ENCODE results near the gene COASY.
"Not testable (repeated sequence)": the region's sequence is repeated elsewhere in the genome, so short reads cannot be mapped to it uniquely, and the experiment has no call there.

The COASY gene

DNA sequence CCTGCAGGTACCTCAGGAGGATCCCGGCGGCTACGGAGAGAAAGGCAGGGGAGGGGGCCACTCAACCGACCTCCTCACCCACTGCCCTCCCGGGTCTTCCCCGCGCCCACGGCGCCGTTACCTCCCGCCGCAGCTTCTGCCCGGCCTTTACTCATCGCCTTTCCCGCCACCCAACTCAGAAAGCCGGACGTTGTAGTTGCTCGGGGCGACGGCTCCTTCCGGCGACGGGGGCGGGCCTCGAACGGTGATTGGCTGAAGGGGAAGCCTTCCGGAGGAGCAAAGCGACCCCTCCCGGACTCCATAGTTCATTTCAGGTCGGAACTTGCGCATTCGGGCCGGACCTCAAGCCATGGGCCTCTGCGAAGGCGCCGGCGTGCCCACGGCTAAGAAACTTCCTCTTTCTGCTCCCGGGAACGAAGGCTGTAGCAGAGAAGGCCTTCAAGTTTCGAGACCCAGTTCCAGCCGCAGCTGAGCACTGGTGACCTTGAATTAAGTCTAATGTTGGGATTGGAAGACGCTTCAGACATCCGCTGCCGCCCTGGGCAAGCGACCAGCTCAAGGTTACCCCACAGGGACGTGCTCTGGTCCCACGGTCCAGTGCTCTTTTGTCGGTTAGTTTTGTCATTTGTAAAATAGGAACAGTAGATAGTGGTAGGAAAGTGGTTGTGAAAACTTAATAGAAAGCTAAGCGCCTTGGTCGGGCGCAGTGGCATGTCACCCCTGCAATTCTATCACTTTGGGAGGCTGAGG lies 15.8 kb downstream of the COASY start, which contains the start of gene PSMC3IP:
Gene PSMC3IP (minus strand): TSS at position 198 of the 750 bp plus-strand sequence. CDS start 43 bp downstream, at position 155.
- peak; percentile 79 to 91 for DNase-seq

DNA sequence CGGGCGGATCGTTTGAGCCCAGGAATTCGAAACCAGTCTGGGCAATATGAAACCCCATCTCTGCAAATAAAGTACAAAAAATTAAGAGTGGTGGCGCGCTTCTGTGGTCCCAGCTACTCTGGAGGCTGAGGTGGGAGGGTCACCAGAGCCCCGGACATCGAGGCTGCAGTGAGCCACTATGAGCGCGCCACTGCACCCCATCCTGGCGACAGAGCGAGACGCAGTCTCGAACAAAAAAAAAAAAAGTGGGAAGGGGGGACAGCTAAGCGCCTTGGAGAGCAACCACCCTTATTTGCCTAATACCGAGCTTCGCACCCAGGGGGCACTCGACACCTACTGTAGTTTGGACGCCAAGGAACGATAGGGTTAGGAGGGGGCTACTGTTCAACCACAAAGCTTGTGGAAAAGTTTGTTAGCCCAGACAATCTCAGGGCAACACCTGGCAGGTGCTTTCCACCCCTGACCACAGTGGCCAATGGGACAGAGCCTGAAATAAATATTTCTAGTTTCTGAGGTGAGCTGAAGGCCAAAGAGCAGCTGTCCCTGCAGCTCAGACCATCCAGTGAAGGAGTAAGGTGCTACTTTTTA lies 16.4 kb downstream of the COASY start:
- peak; percentile 34 to 66 for DNase-seq

DNA sequence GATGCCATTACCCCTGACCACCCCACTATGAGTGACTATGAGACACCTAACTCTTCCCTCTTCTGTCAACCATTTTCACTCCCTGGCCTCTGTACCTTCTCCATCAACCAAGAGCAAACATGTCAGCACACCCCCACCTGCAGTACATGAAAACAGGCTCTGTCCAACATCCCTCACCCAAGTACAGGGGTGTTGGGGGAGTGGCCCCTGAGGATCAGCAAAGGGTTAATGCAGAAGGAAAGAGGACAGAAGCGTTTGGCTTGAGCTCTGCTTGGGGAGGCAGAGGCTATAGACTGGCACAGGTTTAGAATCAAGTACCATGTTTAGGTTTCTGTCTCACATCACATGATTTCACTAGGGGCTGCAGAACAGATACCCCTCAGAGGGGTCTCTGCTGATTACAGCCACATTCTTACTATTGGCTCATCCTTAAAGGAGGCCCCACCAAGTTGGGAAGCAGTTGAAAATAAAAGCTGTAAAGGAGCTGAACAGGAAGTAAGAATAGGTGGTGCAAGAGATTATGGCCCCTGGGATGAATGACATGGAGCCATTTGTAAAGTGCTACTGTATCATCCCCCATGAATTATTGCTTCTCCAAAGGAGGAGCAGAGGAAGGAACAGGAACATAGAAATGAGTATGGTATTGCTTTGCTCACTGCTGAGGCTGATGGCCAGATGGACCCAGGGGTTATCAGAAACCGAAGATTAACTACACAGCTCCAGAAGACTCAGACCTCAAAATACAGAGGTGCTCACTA lies 18.0 kb downstream of the COASY start:
- no peak for DNase-seq

DNA sequence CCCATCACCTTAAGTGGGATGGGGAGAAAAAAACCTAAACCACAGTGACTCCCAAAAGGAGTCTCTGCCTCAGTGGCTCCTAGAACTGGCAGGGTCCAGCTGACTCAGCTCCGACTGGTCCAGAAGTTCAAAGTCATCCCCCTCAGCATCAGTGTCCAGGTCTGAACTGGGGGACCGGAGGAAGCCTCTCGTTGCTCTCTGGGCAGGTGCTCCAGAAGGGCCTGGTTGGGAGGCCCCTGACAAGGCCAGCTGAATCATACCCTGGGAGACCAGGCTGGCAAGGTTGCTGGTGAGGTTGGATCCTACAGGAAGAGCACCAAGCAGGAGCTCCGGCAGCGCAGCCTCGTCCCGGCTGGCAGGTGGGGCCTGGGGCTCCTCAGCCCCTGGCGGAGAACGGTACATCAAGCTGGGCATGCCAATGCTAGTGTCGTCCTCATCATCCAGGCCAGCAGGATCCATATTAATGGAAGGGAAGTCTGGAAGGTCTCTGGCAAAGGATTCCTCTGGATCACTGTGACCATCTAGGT lies 19.9 kb downstream of the COASY start:
- no peak for DNase-seq

DNA sequence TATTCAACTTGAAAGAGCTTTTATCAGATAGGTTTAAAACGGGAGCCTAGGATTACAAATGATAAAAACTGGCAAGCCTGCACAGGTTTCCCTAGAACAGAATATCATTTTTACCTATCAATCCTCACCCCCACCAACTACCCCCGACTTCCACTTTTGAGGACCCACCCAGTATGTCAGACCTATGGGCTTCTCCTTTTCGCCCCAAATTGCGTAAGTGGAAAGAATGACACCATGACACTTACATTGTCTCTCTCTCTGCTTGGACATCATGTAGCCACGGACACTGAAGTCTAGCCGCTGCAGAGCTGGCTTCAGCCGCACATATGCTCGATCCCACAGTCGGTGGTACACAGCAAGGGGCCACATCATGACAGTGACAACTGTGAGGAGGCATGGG lies 22.9 kb downstream of the COASY start:
- no peak for DNase-seq

DNA sequence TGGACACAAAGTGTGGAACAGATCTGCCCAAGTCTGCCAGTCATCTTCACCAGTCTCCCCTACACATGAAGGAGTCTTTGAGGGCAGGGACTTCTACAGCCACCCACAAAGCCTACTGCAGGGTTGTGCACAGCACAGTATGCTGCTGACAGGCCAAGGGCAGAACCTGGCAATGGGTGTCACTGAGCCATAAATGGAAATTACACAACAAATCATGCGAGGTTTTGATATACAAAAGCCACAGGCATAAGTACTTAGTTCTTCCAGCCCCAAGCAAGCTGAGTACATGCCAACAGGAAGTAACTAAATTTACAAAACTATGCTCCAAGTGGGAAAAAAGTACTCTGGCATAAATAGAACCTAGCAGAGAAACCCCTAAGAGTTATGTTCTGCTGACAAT lies 23.4 kb downstream of the COASY start:
- DNase-seq: no peak

DNA sequence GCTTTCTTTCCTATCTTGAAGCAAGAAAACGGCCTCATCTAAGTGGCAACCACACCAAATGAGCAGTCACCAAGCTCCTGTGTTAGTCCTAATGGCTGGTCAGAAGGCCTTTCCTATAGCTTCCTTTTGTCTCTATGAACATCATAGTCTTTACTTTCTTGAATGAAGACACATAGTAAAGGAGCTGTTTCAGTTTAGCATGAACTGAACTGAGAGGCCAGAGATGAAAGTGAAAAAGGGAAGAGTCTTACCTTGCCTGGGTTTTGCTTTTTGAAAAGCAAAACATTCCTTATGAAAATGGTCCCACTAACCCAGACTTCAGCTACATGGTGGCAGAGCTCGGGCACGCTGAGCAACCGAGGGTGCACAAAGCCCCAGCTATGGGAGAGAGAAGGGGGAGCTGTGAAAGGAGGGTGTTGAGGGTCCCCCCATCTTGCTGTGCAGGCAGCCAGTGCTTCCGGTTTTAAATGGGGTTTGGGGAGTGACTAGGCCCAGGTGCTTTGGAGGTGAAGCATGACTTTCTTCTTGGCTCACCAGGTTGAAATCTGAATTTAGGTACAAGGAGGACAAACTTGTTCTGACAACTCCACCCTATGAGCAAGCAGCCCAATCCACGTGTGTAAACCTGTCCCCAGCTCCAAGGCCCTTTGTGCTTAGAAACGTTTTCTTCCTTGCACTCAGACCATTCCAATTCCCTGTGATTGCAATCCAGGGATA lies 24.7 kb downstream of the COASY start:
- DNase-seq: no peak

DNA sequence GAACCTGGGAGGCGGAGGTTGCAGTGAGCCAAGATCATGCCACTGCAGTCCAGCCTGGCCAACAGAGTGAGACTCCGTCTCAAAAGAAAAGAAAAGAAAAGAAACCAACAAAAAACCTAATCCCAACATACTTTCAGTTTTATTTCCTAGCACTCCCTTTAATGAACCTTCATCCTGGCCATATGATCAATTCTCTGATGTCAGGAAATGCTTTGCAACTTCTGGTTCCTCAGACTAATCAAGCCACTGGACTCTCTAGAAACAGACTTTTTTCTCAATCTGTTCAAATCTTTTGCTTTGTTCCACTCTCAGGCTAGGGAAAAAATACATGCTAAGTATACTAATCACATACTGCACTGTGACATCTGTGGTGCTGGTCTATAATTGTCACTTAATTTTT lies 28.9 kb downstream of the COASY start:
- DNase-seq: no peak

DNA sequence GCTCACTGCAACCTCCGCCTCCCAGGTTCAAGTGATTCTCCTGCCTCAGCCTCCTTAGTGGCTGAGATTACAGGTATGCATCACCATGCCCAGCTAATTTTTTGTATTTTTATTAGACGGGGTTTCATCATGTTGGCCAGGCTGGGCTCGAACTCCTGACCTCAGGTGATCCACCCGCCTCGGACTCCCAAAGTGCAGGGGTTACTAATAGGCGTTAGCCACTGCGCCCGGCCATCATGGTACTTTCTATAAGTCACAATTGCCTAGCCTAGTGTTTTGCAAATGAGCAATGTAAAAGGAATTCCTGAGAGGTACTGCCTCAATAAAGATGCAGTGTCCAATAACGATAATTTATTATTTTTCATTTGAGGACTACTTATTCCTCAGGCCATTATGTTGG lies 29.5 kb downstream of the COASY start:
- no peak for DNase-seq

DNA sequence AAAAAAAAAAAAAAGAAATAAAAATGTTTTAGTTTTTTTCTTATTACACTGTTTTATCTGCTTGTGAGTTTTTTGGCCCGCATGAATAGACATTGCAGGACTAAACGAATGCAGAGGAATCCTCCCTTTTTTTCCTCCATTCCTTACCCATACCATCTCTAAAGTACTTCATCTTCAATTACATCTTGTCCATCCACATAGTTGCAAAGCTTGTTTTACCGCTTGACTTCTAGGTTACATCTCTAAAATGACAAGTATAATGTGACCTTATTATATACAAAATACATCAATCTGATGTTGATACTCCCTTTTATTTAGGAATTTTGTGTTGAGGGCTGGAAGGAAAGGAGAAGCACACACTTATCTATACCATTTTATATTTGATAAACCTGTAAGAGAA lies 34.4 kb downstream of the COASY start:
- DNase-seq: no peak

DNA sequence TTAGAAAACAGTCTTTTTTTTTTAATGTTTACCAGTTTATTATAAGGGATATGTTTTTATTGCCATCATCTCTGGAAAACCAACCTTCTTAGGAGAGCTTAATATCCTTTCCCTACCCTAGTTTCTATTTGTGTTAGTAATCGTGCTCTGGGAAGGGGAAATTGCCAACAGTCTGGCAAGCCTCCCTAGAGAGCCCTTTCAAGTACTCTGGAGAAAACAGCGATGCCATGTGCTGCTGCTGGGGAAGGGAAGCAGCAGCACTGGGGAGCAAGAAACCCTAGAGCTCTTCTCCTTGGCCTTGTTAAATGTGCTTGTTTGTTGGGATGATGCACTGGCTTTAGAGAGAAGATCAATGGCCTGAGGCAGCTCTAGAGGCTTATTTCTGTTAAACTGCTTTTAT lies 37.0 kb downstream of the COASY start:
- no peak for DNase-seq

DNA sequence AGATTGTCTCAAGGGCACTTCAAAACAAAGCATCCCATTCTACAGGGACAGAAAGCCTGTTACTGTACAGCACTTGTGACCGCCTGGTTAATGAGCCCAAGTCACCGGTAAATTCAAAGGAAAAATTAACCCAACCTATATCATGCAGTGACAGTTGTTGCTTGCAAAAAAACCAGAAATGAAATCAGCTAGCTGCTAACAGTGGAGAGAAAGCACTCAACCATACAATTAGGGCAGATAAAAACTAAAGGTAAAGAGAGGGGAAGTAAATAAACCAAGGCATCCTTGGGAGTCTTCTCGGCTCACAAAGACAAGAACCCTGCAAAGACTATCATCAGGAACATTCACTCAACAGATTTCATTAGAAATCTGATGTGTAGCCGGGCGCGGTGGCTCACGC lies 41.4 kb downstream of the COASY start:
- no peak for DNase-seq

DNA sequence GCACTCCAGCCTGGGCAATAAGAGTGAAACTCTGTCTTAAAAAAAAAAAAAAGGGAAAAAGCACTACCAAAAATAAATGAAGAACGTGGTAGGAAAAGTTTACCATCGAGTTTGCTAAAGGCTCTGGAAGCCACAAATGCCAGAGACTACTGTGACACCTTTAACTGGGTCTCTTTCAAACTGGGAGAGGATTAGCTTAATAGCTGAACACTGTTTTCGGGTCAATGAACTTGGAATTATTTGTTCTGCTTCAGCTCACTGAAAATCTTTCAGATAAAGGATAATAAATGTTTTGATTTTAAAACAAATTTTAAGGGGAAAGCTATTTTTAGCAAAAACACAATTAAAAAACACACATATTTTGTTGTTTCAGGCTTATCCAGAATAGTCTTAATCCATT lies 45.8 kb downstream of the COASY start:
- no peak for DNase-seq

DNA sequence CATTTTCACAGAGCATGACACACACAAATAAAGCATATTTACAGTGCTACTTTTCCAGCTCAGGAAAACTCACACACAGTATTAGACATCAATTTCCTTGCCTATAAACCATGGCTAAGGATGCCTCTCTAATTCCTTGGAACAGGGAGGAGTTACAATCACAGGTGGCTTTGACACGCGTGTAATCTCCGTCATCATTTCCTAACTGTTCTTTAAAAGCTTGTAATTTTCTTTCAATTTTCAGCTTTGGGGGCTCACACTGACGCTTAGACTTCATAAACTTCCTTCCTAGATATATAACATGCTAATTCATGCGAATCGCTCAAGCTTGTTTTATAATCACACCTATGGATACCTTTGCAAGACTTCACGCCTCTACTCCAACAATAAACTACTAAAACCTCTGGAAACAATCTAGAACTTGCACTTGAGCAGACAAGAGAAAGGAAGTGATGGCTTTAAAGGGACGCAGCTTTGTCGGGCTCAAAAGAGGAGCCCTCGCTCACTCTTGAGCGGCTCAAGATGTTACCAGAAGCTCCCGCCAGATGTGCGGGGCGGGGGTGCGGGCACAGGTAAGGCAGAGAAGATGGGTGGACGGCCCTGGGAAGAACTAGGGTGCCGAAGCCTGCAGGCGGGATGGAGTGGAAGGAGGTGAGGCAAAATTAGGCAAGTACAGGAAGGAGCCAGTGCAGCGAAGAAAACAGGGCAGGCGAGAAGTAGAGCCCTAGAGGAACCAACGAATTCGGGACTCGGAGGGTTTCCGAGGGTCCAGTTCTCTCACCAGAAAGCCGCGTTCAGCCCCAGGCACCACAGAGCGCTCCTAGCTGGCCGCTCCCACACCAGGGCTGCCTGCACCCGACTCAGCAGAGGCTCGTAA lies 46.6 kb downstream of the COASY start:
- DNase-seq: no peak

DNA sequence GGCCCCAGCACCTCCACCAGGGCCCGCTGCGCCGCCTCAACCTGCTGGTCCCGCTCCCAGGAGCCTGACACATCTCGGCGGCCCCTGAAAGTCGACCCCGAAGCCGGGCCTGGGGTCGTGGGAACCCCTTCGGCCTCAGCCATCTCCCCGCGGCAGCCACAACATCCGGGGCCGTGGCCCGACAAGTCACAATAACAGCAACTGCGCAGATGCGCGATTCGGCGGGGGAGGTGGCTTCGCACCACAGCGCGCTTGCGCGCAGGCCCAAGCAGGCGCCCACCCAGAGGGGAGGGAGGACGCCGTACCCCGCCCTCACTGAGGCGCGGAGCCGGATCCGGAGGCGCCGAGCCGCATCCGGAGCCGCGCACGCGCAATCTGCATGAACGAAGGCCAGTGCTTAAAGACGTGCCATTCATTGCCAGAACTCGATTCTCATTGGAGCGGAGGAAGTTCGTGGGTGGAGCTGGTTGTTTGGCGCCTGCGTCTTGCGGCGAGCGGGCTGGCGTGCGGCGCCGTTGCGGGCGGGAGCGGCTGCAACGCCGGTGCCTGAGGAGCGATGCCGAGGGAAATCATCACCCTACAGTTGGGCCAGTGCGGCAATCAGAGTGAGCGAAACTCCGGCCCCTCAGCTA lies 47.4 kb downstream of the COASY start, which contains the start of the genes RETREG3 and TUBG1:
Gene RETREG3 (minus strand): TSS at position 193 of the 632 bp plus-strand sequence. CDS start 50 bp downstream, at position 143.
Gene TUBG1 (plus strand): TSS at position 502 of the 632 bp plus-strand sequence. CDS start 55 bp downstream, at position 557.
- DNase-seq: peak; percentile 88 to 98

DNA sequence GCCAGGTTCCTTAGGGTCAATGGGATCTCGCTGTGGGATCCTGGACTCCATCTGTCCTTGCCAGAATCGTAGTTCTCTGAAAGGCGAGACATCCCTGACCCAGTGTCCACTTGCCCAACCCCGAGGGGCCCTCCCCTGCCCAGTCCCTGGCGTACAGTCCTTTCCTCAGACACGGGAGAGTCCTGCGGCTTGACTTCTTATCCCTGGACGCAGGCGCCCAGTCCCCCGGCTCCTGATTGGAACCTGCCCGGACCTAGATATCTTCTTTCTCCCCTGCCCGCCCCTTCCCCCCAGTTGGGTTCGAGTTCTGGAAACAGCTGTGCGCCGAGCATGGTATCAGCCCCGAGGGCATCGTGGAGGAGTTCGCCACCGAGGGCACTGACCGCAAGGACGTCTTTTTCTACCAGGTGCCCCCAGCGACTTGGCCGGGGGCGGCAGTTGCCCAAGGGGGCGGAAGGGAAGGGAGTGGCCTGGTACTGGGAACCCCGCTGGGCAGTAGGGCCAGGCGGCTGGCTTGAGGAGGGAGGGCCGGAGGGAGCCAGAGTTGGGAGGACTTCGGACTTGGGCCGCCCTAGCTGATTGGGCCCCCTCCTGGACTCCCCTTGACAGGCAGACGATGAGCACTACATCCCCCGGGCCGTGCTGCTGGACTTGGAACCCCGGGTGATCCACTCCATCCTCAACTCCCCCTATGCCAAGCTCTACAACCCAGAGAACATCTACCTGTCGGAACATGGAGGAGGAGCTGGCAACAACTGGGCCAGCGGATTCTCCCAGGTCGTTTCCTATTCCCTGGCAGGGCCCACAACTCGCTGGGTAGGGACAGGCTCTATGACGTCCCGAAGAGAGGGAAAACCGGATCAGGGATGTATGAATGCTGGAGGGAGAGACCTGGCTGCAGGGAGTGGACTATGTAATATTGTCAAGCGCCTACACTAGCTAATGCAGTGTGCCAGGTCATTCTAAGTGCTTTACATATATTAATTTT lies 48.2 kb downstream of the COASY start:
- not testable (repeated sequence) for DNase-seq

DNA sequence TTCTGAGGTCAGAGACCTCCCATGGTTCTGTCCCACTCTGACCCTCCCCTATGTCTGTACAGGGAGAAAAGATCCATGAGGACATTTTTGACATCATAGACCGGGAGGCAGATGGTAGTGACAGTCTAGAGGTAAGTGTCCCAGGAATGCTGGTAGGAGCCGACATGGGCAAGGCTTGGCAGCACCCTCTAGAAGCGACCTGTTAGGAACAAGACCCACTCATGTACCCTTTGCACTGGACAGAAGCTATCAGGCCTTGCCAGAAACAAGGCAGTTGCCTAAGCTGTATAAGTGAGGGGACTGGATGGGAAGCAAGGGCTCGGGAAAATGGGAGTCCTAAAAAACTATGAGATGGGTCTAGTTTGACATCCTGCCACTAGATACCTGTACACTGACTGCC lies 50.1 kb downstream of the COASY start:
- no peak for DNase-seq

DNA sequence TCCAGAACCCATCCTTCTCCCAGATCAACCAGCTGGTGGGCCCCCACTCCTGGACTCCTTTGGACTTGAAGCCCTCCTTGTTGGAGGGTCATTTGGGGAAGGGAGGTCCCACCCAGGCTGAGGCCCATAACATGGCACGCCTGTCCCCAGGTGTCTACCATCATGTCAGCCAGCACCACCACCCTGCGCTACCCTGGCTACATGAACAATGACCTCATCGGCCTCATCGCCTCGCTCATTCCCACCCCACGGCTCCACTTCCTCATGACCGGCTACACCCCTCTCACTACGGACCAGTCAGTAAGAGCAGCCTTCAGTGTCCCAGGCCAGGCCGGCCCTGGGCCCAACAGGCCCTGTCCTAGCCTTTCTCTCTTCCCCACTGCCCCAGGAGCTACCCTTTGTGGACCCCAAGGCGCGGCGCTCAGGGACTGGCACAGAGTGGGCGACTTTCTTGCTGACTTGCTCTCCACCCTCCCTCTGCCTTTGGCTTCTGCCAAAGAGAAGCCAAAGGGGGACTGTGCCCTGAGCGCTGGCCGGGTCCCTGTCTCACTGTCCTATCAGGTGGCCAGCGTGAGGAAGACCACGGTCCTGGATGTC lies 51.8 kb downstream of the COASY start:
- DNase-seq: no peak

All from bone marrow (tissue), 2 donors.